K562 (cell line): ENCODE measurements around the gene FAM83D. TPM values are rescaled to one million over a fixed set of nuclear protein-coding genes. Genes with fewer than 3 reads are reported as not detected.

ENCODE experiments used
- BRF1 ChIP-seq: IDR thresholded peaks from 3 replicates; pipeline ENCODE4 v1.6.1; 2011; ENCODE audit warnings: borderline replicate concordance, mild to moderate bottlenecking; ENCODE audit not compliant: insufficient read length; ENCODE audit errors: extremely low read depth
- CEBPB ChIP-seq: fragments of 450-650 bp; IDR thresholded peaks from 2 replicates; pipeline ENCODE4 v1.6.1; 2016; ENCODE audit warnings: missing genetic modification characterization, missing compliant biosample characterization
- GATA2 ChIP-seq: sonication (generic); formaldehyde crosslinking; IDR thresholded peaks from 2 replicates; pipeline ENCODE4 v1.4.0; 2020; ENCODE audit warnings: mild to moderate bottlenecking, missing genetic modification reagents
- MAFF ChIP-seq: IDR thresholded peaks from 2 replicates; pipeline ENCODE4 v1.6.1; 2012; ENCODE audit warnings: low read length, improper control_type of control experiment
- MAFK ChIP-seq: IDR thresholded peaks from 2 replicates; pipeline ENCODE4 v1.6.1; 2011; ENCODE audit warnings: low read length, improper control_type of control experiment
- MED1 ChIP-seq: sonication (generic); formaldehyde crosslinking; IDR thresholded peaks from 2 replicates; pipeline ENCODE4 v1.8.1; 2023; ENCODE audit warnings: missing genetic modification reagents, borderline replicate concordance
- SAP30 ChIP-seq: fragments of 200-600 bp; sonication (generic); IDR thresholded peaks from 2 replicates; pipeline ENCODE4 v1.6.1; 2012; ENCODE audit warnings: borderline replicate concordance, low read depth, mild to moderate bottlenecking, moderate library complexity, low read length, control low read depth, inconsistent platforms; ENCODE audit not compliant: insufficient read depth, poor library complexity, severe bottlenecking
- SMARCC2 ChIP-seq: fragments of 450-650 bp; IDR thresholded peaks from 2 replicates; pipeline ENCODE4 v1.6.1; 2017; ENCODE audit warnings: antibody characterized with exemption, moderate library complexity, mild to moderate bottlenecking, low read depth
- ZEB2 ChIP-seq: fragments of 450-650 bp; IDR thresholded peaks from 2 replicates; pipeline ENCODE4 v1.6.1; 2016
- ZNF263 ChIP-seq: sonication (generic); formaldehyde crosslinking; IDR thresholded peaks from 2 replicates; pipeline ENCODE4 v1.8.0; 2022; ENCODE audit warnings: mild to moderate bottlenecking, missing genetic modification reagents, borderline replicate concordance
- ZNF282 ChIP-seq: sonication (generic); formaldehyde crosslinking; IDR thresholded peaks from 2 replicates; pipeline ENCODE4 v1.8.1; 2023; ENCODE audit warnings: missing genetic modification reagents
- polyA plus RNA-seq, 8 experiments: library from polyadenylated mRNA; depleted of rRNA in 4 of 8; stranded (reverse) in 5 of 8; unstranded in 3 of 8; fragments of >200 nt; fragmentation: Nextera tagmentation in 2 of 8; fragmentation: Illumina TruSeq in 1 of 8; extraction: Ambion mirVana in 2 of 8; extraction: Trizol in 1 of 8; gene quantifications; 2 replicates each; pipeline versions ENCODE4 v1.2.1 to v1.2.3, GENCODE V29; 2011 to 2014; ENCODE audit warnings: inconsistent platforms in 1 of 8, missing spikeins in 1 of 8
- total RNA-seq, 7 experiments: library from RNA; depleted of rRNA in 6 of 7; stranded (reverse); fragments of >200 nt in 6 of 7; fragmentation: Illumina TruSeq in 2 of 7; extraction: Trizol in 2 of 7; gene quantifications; 2 replicates each; pipeline versions ENCODE4 v1.2.1 to v1.2.3, GENCODE V29; 2011 to 2021; ENCODE audit warnings: low replicate concordance in 1 of 7
- TF ChIP-seq, protein P1 (sequence below): fragments of 200-800 bp; sonication (Bioruptor generic); IDR thresholded peaks from 2 replicates; pipeline ENCODE4 v1.6.1; 2016; ENCODE audit warnings: missing genetic modification characterization, missing compliant biosample characterization
- TF ChIP-seq, protein P2 (sequence below): fragments of 450-650 bp; formaldehyde crosslinking; IDR thresholded peaks from 2 replicates; pipeline ENCODE4 v1.4.0; 2022; ENCODE audit warnings: mild to moderate bottlenecking, moderate library complexity
- TF ChIP-seq, protein P3 (sequence below): fragments of 450-650 bp; IDR thresholded peaks from 2 replicates; pipeline ENCODE4 v1.6.1; 2016
- TF ChIP-seq, protein P4 (sequence below): fragments of 250-450 bp; sonication (Bioruptor Pico); IDR thresholded peaks from 2 replicates; pipeline ENCODE4 v1.9.0; 2021; ENCODE audit warnings: mild to moderate bottlenecking
- TF ChIP-seq, protein P5 (sequence below): IDR thresholded peaks from 2 replicates; pipeline ENCODE4 v1.6.1; 2012; ENCODE audit warnings: low read depth, low read length, improper control_type of control experiment, borderline replicate concordance
- TF ChIP-seq, protein P6 (sequence below): fragments of 250-450 bp; sonication (Bioruptor Pico); IDR thresholded peaks from 2 replicates; pipeline ENCODE4 v1.8.0; 2021; ENCODE audit warnings: mild to moderate bottlenecking, moderate library complexity

FAM83D gene
- total and polyA plus RNA-seq, 9 of the 15 experiments (the other 6 are each of a cell fraction or from before 2014, with no cell fraction given) = 8.2 to 66.1 (median 43.5) TPM

DNA sequence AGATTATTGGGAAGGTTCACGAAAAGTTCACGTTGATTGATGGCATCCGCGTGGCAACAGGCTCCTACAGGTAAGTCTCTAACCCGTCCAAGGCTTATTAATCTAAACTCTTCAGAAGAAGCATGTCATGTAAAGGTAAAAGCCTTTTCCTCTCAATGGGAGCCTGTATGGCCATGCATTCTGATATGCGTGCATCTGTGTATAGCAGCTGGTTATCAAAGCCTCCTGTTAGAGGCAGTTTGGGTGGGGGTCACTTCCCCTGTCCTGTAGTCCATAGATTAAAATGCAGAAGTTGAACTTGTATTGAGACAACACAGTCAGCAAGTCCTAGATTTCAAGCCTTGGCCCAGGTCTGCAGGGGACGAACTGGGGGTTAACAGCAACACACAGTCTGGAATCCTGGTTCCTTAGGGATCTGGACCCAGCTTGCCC is 21.7 kb downstream of the FAM83D start (continued):
- TF ChIP-seq, protein P1, sequence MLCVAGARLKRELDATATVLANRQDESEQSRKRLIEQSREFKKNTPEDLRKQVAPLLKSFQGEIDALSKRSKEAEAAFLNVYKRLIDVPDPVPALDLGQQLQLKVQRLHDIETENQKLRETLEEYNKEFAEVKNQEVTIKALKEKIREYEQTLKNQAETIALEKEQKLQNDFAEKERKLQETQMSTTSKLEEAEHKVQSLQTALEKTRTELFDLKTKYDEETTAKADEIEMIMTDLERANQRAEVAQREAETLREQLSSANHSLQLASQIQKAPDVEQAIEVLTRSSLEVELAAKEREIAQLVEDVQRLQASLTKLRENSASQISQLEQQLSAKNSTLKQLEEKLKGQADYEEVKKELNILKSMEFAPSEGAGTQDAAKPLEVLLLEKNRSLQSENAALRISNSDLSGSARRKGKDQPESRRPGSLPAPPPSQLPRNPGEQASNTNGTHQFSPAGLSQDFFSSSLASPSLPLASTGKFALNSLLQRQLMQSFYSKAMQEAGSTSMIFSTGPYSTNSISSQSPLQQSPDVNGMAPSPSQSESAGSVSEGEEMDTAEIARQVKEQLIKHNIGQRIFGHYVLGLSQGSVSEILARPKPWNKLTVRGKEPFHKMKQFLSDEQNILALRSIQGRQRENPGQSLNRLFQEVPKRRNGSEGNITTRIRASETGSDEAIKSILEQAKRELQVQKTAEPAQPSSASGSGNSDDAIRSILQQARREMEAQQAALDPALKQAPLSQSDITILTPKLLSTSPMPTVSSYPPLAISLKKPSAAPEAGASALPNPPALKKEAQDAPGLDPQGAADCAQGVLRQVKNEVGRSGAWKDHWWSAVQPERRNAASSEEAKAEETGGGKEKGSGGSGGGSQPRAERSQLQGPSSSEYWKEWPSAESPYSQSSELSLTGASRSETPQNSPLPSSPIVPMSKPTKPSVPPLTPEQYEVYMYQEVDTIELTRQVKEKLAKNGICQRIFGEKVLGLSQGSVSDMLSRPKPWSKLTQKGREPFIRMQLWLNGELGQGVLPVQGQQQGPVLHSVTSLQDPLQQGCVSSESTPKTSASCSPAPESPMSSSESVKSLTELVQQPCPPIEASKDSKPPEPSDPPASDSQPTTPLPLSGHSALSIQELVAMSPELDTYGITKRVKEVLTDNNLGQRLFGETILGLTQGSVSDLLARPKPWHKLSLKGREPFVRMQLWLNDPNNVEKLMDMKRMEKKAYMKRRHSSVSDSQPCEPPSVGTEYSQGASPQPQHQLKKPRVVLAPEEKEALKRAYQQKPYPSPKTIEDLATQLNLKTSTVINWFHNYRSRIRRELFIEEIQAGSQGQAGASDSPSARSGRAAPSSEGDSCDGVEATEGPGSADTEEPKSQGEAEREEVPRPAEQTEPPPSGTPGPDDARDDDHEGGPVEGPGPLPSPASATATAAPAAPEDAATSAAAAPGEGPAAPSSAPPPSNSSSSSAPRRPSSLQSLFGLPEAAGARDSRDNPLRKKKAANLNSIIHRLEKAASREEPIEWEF = peak; percentile 92
- TF ChIP-seq GATA2 (CRISPR knock-in tag) (peak; percentile 99), BRF1 (no peak), ZNF263 (no peak; the same call in 1 of the 2 replicates), ZNF282 (CRISPR knock-in tag) (no peak), SAP30 (no peak), ZEB2 (peak; percentile 98), MAFF (peak; percentile 61; the same call in 1 of the 2 replicates), CEBPB (0 out of 2 replicates have a peak, but pooled peaks have one; percentile 6), MED1 (CRISPR knock-in tag) (no peak), MAFK (peak; percentile 27; the same call in 1 of the 2 replicates), SMARCC2 (peak; percentile 87; the same call in 1 of the 2 replicates)
- TF ChIP-seq, protein P2, sequence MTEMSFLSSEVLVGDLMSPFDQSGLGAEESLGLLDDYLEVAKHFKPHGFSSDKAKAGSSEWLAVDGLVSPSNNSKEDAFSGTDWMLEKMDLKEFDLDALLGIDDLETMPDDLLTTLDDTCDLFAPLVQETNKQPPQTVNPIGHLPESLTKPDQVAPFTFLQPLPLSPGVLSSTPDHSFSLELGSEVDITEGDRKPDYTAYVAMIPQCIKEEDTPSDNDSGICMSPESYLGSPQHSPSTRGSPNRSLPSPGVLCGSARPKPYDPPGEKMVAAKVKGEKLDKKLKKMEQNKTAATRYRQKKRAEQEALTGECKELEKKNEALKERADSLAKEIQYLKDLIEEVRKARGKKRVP = 0 out of 2 replicates have a peak, but pooled peaks have one; percentile 13
- TF ChIP-seq, protein P3, sequence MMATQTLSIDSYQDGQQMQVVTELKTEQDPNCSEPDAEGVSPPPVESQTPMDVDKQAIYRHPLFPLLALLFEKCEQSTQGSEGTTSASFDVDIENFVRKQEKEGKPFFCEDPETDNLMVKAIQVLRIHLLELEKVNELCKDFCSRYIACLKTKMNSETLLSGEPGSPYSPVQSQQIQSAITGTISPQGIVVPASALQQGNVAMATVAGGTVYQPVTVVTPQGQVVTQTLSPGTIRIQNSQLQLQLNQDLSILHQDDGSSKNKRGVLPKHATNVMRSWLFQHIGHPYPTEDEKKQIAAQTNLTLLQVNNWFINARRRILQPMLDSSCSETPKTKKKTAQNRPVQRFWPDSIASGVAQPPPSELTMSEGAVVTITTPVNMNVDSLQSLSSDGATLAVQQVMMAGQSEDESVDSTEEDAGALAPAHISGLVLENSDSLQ = peak; percentile 88
- TF ChIP-seq, protein P4, sequence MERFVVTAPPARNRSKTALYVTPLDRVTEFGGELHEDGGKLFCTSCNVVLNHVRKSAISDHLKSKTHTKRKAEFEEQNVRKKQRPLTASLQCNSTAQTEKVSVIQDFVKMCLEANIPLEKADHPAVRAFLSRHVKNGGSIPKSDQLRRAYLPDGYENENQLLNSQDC (CRISPR knock-in tag) = no peak
- TF ChIP-seq, protein P5, sequence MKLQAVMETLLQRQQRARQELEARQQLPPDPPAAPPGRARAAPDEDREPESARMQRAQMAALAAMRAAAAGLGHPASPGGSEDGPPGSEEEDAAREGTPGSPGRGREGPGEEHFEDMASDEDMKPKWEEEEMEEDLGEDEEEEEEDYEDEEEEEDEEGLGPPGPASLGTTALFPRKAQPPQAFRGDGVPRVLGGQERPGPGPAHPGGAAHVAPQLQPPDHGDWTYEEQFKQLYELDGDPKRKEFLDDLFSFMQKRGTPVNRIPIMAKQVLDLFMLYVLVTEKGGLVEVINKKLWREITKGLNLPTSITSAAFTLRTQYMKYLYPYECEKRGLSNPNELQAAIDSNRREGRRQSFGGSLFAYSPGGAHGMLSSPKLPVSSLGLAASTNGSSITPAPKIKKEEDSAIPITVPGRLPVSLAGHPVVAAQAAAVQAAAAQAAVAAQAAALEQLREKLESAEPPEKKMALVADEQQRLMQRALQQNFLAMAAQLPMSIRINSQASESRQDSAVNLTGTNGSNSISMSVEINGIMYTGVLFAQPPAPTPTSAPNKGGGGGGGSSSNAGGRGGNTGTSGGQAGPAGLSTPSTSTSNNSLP = peak; percentile 94
- TF ChIP-seq, protein P6, sequence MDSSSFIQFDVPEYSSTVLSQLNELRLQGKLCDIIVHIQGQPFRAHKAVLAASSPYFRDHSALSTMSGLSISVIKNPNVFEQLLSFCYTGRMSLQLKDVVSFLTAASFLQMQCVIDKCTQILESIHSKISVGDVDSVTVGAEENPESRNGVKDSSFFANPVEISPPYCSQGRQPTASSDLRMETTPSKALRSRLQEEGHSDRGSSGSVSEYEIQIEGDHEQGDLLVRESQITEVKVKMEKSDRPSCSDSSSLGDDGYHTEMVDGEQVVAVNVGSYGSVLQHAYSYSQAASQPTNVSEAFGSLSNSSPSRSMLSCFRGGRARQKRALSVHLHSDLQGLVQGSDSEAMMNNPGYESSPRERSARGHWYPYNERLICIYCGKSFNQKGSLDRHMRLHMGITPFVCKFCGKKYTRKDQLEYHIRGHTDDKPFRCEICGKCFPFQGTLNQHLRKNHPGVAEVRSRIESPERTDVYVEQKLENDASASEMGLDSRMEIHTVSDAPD (CRISPR knock-in tag) = no peak
